ENCODE measurements around the gene FAM47E. TPM values are rescaled to one million over a fixed set of nuclear protein-coding genes. Genes with fewer than 3 reads are reported as not detected.

FAM47E gene
- polyA plus RNA-seq, 1 donor (not counting 4 experiments of a cell fraction or from before 2014, with no cell fraction given) = 0.29 TPM

GRCh38 chr4:76292730-76293129 is 41.2 kb downstream of the FAM47E start:
- Histone ChIP-seq H3K9me3 (ENCODE audit: control insufficient read depth, low read depth, low read length) (no peaks in the 10 kb centered on the region), H3K4me1 (ENCODE audit: control insufficient read depth, extremely low read depth, insufficient read depth, low read length) (no peaks in the 10 kb centered on the region), H3K36me3 (ENCODE audit: control insufficient read depth in 2 of 2, extremely low read depth in 1 of 2, insufficient read depth in 2 of 2, low read length in 2 of 2) (no peaks in the 10 kb centered on the region), H3K79me2 (ENCODE audit: control insufficient read depth, insufficient read depth, low read length) (no peaks in the 10 kb centered on the region), H3K27ac (ENCODE audit: control insufficient read depth, insufficient read depth, low read length) (no peak overlapping the region), H3K4me2 (ENCODE audit: control insufficient read depth, extremely low read depth, insufficient read depth, low read depth, low read length) (no peak overlapping the region), H4K20me1 (ENCODE audit: control insufficient read depth, extremely low read depth, insufficient read depth, low read length) (no peaks in the 10 kb centered on the region), H3K9ac (ENCODE audit: control insufficient read depth, extremely low read depth, insufficient read depth, low read length) (no peak overlapping the region), H2AFZ (ENCODE audit: control insufficient read depth, low read length) (no peak overlapping the region), H3K27me3 (ENCODE audit: control insufficient read depth, extremely low read depth, insufficient read depth, low read length) (peaks cover 11% of the 10 kb centered on the region), H3K4me3 (ENCODE audit: control insufficient read depth in 2 of 3, extremely low read depth in 1 of 3, insufficient read depth in 2 of 3, low read depth in 1 of 3, low read length in 3 of 3) (no peak overlapping the region), H3K9me1 (ENCODE audit: control insufficient read depth, extremely low read depth, insufficient read depth, low read length) (no peaks in the 10 kb centered on the region)
- FAIRE-seq (no peak), DNase-seq (ENCODE audit: low read depth, low spot score) (no peak)
- dilution Hi-C loops (cut with MboI; ENCODE audit: extremely low pct_ligation_motif_present, low sequenced_read_pairs) = no loop called here
- TF ChIP-seq CTCF (optimal IDR thresholded peaks at IDR 0.05 in 1 of 3, IDR thresholded peaks at IDR 0.05 in 1 of 3, conservative IDR thresholded peaks at IDR 0.05 in 1 of 3; ENCODE audit: extremely low read depth in 1 of 3, insufficient read depth in 2 of 3, low read length in 3 of 3) = no peak
- TF ChIP-seq EZH2 (IDR thresholded peaks at IDR 0.05; ENCODE audit: low read length) = no peak

GRCh38 chr4:76293772-76294171 is 42.3 kb downstream of the FAM47E start:
- FAIRE-seq (no peak), DNase-seq (ENCODE audit: low read depth, low spot score) (no peak)
- Histone ChIP-seq H3K36me3 (ENCODE audit: control insufficient read depth in 2 of 2, extremely low read depth in 1 of 2, insufficient read depth in 2 of 2, low read length in 2 of 2) (no peaks in the 10 kb centered on the region), H3K4me3 (ENCODE audit: control insufficient read depth in 2 of 3, extremely low read depth in 1 of 3, insufficient read depth in 2 of 3, low read depth in 1 of 3, low read length in 3 of 3) (no peak overlapping the region), H3K9ac (ENCODE audit: control insufficient read depth, extremely low read depth, insufficient read depth, low read length) (no peak overlapping the region), H3K79me2 (ENCODE audit: control insufficient read depth, insufficient read depth, low read length) (no peaks in the 10 kb centered on the region), H3K9me3 (ENCODE audit: control insufficient read depth, low read depth, low read length) (no peaks in the 10 kb centered on the region), H3K4me1 (ENCODE audit: control insufficient read depth, extremely low read depth, insufficient read depth, low read length) (no peaks in the 10 kb centered on the region), H3K4me2 (ENCODE audit: control insufficient read depth, extremely low read depth, insufficient read depth, low read depth, low read length) (no peak overlapping the region), H2AFZ (ENCODE audit: control insufficient read depth, low read length) (no peak overlapping the region), H3K27me3 (ENCODE audit: control insufficient read depth, extremely low read depth, insufficient read depth, low read length) (peaks cover 11% of the 10 kb centered on the region), H3K27ac (ENCODE audit: control insufficient read depth, insufficient read depth, low read length) (no peak overlapping the region), H3K9me1 (ENCODE audit: control insufficient read depth, extremely low read depth, insufficient read depth, low read length) (no peaks in the 10 kb centered on the region), H4K20me1 (ENCODE audit: control insufficient read depth, extremely low read depth, insufficient read depth, low read length) (no peaks in the 10 kb centered on the region)
- dilution Hi-C loops (cut with MboI; ENCODE audit: extremely low pct_ligation_motif_present, low sequenced_read_pairs) = no loop called here
- no peak for TF ChIP-seq EZH2 (IDR thresholded peaks at IDR 0.05; ENCODE audit: low read length)
- no peak for TF ChIP-seq CTCF (optimal IDR thresholded peaks at IDR 0.05 in 1 of 3, IDR thresholded peaks at IDR 0.05 in 1 of 3, conservative IDR thresholded peaks at IDR 0.05 in 1 of 3; ENCODE audit: extremely low read depth in 1 of 3, insufficient read depth in 2 of 3, low read length in 3 of 3)

All from keratinocyte (primary cell).